ENCODE data around the gene ASB4.
"Not testable (repeated sequence)": the region's sequence is repeated elsewhere in the genome, so short reads cannot be mapped to it uniquely, and the experiment has no call there.

Gene ASB4

GRCh38 chr7:95479992-95480624 lies 5.6 kb upstream of the ASB4 start:
- no peak for DNase-seq

- no peak for DNase-seq
These were observed 4.2 kb upstream of the ASB4 start for GRCh38 chr7:95481271-95482165.

- DNase-seq, result no peak
These were observed 3.3 kb upstream of the ASB4 start for GRCh38 chr7:95482424-95482823.

- DNase-seq, result no peak
These were observed 4.6 kb downstream of the ASB4 start for GRCh38 chr7:95490231-95490762.

GRCh38 chr7:95491201-95491600 lies 5.5 kb downstream of the ASB4 start:
- no peak for DNase-seq

GRCh38 chr7:95491634-95492314 lies 6.0 kb downstream of the ASB4 start:
- DNase-seq, result no peak

GRCh38 chr7:95493247-95493646 lies 7.5 kb downstream of the ASB4 start:
- no peak for DNase-seq

GRCh38 chr7:95493844-95494243 lies 8.1 kb downstream of the ASB4 start:
- no peak for DNase-seq

GRCh38 chr7:95501261-95501832 lies 15.6 kb downstream of the ASB4 start:
- DNase-seq, result no peak

GRCh38 chr7:95502403-95502802 lies 16.7 kb downstream of the ASB4 start:
- DNase-seq, result no peak

GRCh38 chr7:95503271-95504131 lies 17.8 kb downstream of the ASB4 start:
- DNase-seq, result no peak

- not testable (repeated sequence) for DNase-seq
These were observed 18.4 kb downstream of the ASB4 start for GRCh38 chr7:95504132-95504588.

- no peak for DNase-seq
These were observed 23.0 kb downstream of the ASB4 start for GRCh38 chr7:95508780-95509179.

- DNase-seq, result no peak
These were observed 23.5 kb downstream of the ASB4 start for GRCh38 chr7:95509199-95509598.

- peak; percentile 45 for DNase-seq
These were observed 26.0 kb downstream of the ASB4 start for GRCh38 chr7:95511716-95512260.

- DNase-seq, result no peak
These were observed 31.7 kb downstream of the ASB4 start for GRCh38 chr7:95517458-95517857.

- DNase-seq, result no peak
These were observed 32.1 kb downstream of the ASB4 start for GRCh38 chr7:95517870-95518269.

- DNase-seq, result no peak
These were observed 34.4 kb downstream of the ASB4 start for GRCh38 chr7:95520136-95520535.

GRCh38 chr7:95525503-95525902 lies 39.8 kb downstream of the ASB4 start:
- DNase-seq, result no peak

- DNase-seq, result no peak
These were observed 40.5 kb downstream of the ASB4 start for GRCh38 chr7:95526128-95526738.
